Activated naive CD8-positive, alpha-beta T cell (primary cell): ENCODE measurements around the gene THBS1.

Source experiments
- H3K27ac Mint-ChIP-seq: one replicate; pipeline ENCODE4 v1.8.0; 2021; ENCODE audit warnings: mixed read lengths
- H3K27me3 Mint-ChIP-seq: one replicate; pipeline ENCODE4 v1.8.0; 2021; ENCODE audit warnings: mixed read lengths
- H3K36me3 Mint-ChIP-seq: one replicate; pipeline ENCODE4 v1.8.0; 2021; ENCODE audit warnings: mixed read lengths
- H3K4me1 Mint-ChIP-seq: one replicate; pipeline ENCODE4 v1.8.0; 2021; ENCODE audit warnings: low read depth, mixed read lengths
- H3K4me3 Mint-ChIP-seq: one replicate; pipeline ENCODE4 v1.8.0; 2021; ENCODE audit warnings: mild to moderate bottlenecking, mixed read lengths
- H3K9me3 Mint-ChIP-seq: one replicate; pipeline ENCODE4 v1.8.0; 2021; ENCODE audit warnings: low read depth, mixed read lengths

THBS1 gene

DNA sequence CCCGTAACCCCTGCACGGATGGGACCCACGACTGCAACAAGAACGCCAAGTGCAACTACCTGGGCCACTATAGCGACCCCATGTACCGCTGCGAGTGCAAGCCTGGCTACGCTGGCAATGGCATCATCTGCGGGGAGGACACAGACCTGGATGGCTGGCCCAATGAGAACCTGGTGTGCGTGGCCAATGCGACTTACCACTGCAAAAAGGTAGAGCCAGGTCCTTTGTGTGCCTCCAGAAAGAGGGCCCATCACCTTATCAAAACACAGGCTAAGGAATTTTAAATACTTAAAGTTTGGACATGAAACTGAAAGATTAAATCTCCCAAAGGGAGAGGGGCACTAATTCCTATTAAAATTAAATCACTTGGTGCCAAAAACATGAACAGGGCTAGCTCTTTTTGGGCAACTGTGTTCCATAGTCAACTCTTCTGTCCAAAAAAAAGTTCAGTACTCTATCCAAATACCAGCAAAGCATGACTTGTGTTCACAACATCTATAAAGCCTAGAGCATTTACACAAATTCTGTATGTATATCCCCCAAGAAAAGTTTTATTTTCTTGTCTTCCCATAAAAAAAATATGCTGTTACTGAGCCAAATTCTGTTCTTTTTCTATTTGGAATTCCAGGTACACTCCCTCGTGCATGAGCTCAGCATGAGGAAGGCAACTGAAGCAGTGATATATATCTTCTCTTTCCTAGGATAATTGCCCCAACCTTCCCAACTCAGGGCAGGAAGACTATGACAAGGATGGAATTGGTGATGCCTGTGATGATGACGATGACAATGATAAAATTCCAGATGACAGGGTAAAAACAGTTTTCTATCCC is 9.2 kb downstream of the THBS1 start:
- H3K27me3 Mint-ChIP-seq = peaks cover 1% of the 10 kb centered on the region
- H3K4me3 Mint-ChIP-seq = no peak overlapping the region
- H3K36me3 Mint-ChIP-seq = no peaks in the 10 kb centered on the region
- H3K27ac Mint-ChIP-seq = no peak overlapping the region
- no peaks in the 10 kb centered on the region for H3K9me3 Mint-ChIP-seq
- H3K4me1 Mint-ChIP-seq = peaks cover 2% of the 10 kb centered on the region

DNA sequence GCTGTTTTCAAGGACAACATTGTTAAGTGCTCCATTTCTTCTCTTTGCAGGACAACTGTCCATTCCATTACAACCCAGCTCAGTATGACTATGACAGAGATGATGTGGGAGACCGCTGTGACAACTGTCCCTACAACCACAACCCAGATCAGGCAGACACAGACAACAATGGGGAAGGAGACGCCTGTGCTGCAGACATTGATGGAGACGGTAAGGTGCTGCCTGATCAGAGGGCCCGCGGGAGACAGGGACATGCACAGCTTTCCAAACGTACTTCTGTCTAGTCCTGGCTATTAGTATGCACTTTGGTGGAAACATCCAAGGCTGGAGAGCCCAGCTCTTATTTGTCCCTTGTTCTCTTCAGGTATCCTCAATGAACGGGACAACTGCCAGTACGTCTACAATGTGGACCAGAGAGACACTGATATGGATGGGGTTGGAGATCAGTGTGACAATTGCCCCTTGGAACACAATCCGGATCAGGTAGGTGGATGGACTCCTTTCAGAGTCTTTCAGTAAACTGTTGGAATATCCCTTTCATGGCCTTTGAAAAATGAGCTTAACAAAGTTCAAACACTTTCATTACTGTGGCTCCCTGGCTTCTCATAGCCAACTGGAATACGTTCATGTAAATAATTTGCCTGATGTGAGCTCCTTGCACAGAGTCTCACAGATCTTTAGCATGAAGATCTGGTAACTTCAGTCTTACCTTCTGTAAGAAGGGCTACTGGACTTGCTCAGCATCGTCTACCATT is 10.4 kb downstream of the THBS1 start:
- H3K27me3 Mint-ChIP-seq = peaks cover 1% of the 10 kb centered on the region
- no peak overlapping the region for H3K4me3 Mint-ChIP-seq
- no peaks in the 10 kb centered on the region for H3K9me3 Mint-ChIP-seq
- peaks cover 2% of the 10 kb centered on the region for H3K4me1 Mint-ChIP-seq
- H3K27ac Mint-ChIP-seq = no peak overlapping the region
- no peaks in the 10 kb centered on the region for H3K36me3 Mint-ChIP-seq

DNA sequence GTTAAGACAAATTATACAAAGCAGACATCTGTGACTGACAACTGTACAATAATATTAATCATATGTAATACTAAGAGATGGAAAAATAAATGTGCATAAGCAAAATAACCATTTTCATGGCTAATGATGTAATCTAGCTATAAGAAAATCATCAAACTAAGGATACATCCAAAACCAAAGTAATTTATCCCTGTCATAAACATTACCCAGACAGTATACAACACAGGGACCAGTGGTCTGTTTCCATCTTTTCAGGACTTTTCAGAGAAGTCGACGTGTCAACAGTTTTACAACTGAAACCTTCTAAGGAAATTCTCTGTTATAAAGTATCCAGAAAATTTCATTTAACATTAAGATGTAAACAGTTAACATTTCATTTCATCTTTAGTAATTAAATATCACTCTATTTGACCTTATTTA is 11.0 kb downstream of the THBS1 start:
- H3K4me1 Mint-ChIP-seq = peaks cover 2% of the 10 kb centered on the region
- no peaks in the 10 kb centered on the region for H3K36me3 Mint-ChIP-seq
- H3K4me3 Mint-ChIP-seq = no peak overlapping the region
- H3K27ac Mint-ChIP-seq = no peak overlapping the region
- no peaks in the 10 kb centered on the region for H3K9me3 Mint-ChIP-seq
- H3K27me3 Mint-ChIP-seq = peaks cover 1% of the 10 kb centered on the region

DNA sequence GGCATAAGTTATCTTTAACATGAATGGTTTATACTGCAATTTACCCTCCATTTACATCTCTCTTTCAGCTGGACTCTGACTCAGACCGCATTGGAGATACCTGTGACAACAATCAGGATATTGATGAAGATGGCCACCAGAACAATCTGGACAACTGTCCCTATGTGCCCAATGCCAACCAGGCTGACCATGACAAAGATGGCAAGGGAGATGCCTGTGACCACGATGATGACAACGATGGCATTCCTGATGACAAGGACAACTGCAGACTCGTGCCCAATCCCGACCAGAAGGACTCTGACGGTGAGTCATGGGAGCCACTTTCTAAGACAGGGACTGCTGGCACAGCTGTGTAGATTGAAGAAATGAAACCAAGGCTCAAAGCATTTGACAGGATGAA is 11.6 kb downstream of the THBS1 start:
- H3K4me3 Mint-ChIP-seq = no peak overlapping the region
- H3K27me3 Mint-ChIP-seq = peaks cover 1% of the 10 kb centered on the region
- H3K36me3 Mint-ChIP-seq = no peaks in the 10 kb centered on the region
- peaks cover 2% of the 10 kb centered on the region for H3K4me1 Mint-ChIP-seq
- H3K27ac Mint-ChIP-seq = no peak overlapping the region
- H3K9me3 Mint-ChIP-seq = no peaks in the 10 kb centered on the region

DNA sequence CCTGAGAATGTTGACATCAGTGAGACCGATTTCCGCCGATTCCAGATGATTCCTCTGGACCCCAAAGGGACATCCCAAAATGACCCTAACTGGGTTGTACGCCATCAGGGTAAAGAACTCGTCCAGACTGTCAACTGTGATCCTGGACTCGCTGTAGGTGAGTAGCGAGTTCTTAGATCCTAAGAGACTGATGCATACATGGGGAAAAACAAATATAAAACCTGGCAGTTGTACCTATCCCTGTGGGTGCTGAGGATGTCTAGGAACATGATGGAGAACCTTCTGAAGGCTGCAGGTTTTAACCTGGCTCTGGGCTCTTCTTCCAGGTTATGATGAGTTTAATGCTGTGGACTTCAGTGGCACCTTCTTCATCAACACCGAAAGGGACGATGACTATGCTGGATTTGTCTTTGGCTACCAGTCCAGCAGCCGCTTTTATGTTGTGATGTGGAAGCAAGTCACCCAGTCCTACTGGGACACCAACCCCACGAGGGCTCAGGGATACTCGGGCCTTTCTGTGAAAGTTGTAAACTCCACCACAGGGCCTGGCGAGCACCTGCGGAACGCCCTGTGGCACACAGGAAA is 12.3 kb downstream of the THBS1 start:
- H3K4me1 Mint-ChIP-seq = peaks cover 2% of the 10 kb centered on the region
- H3K27ac Mint-ChIP-seq = no peak overlapping the region
- no peaks in the 10 kb centered on the region for H3K36me3 Mint-ChIP-seq

DNA sequence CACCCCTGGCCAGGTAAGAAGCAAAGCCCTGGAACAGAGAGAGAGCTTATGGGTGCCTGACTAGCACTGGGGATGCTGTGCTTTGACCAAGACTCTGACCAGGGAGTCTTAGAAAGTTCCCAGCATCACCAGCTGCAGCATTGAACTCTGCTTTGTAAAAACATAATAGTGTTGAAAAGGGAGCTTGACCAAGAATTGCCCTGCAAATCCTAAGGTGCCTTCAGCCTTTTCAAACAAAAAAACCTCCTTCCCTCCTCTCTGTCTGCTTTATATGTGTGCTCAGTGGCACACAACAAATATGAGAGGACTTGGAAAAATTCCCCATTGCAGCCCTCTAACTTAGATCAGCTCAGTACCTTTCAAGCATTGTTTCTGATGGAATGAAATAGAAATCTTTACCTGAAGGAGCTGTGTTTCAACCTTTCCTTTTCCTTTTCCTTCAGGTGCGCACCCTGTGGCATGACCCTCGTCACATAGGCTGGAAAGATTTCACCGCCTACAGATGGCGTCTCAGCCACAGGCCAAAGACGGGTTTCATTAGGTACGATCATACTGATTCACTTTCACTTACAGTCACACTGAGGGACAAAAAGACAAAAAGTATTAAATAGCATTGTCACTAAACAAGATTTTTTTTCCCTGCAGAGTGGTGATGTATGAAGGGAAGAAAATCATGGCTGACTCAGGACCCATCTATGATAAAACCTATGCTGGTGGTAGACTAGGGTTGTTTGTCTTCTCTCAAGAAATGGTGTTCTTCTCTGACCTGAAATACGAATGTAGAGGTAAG is 13.0 kb downstream of the THBS1 start:
- H3K27ac Mint-ChIP-seq = no peak overlapping the region
- peaks cover 1% of the 10 kb centered on the region for H3K27me3 Mint-ChIP-seq
- no peaks in the 10 kb centered on the region for H3K36me3 Mint-ChIP-seq
- peaks cover 2% of the 10 kb centered on the region for H3K4me1 Mint-ChIP-seq
- H3K4me3 Mint-ChIP-seq = no peak overlapping the region
- H3K9me3 Mint-ChIP-seq = no peaks in the 10 kb centered on the region

More for the DNA sequence above, 12.3 kb downstream of the THBS1 start:
- Mint-ChIP-seq H3K9me3 (no peaks in the 10 kb centered on the region), H3K4me3 (no peak overlapping the region), H3K27me3 (peaks cover 1% of the 10 kb centered on the region)

DNA sequence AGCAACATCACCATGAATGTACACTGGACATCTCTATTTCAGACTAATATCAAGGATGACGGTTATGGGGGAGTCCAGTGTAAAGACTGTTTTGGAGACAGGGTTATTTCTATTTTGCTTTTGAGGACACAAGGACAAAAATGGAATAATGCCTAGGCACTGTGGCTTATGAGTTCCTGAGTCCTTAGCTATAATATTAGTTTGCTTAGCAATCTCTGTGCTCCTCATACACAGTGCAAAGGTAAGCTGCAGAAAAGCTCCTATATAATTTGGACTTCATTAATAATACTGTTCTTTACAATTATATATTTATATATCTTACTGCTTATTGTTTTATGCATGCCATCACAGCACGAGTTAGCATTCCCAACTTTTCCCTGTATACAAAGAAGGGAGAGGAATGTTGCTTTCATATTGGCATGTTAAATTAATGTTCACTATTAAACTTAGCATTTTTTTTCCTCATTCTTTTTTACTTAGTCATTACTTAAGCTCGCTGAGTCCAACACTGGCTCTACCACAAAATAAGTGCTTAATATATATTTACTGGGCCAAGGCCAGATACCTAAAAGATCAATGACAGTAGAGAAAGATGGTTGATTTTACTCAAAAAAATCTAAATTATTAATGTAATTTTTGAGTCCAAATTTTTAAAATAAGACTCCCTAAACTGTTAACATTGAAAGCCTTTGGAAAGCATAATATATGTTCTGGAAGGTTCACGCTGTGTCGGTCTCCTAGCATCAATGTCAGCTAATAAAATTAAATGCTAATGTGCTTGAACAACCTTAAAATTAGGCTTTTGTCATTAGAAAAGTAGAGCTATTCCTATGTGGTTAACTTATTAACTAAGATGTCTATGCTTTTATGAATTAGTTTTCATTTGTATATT is 13.8 kb downstream of the THBS1 start:
- Mint-ChIP-seq H3K4me1 (peaks cover 2% of the 10 kb centered on the region), H3K27ac (no peak overlapping the region), H3K9me3 (no peaks in the 10 kb centered on the region), H3K27me3 (peaks cover 3% of the 10 kb centered on the region), H3K4me3 (no peak overlapping the region), H3K36me3 (no peaks in the 10 kb centered on the region)

DNA sequence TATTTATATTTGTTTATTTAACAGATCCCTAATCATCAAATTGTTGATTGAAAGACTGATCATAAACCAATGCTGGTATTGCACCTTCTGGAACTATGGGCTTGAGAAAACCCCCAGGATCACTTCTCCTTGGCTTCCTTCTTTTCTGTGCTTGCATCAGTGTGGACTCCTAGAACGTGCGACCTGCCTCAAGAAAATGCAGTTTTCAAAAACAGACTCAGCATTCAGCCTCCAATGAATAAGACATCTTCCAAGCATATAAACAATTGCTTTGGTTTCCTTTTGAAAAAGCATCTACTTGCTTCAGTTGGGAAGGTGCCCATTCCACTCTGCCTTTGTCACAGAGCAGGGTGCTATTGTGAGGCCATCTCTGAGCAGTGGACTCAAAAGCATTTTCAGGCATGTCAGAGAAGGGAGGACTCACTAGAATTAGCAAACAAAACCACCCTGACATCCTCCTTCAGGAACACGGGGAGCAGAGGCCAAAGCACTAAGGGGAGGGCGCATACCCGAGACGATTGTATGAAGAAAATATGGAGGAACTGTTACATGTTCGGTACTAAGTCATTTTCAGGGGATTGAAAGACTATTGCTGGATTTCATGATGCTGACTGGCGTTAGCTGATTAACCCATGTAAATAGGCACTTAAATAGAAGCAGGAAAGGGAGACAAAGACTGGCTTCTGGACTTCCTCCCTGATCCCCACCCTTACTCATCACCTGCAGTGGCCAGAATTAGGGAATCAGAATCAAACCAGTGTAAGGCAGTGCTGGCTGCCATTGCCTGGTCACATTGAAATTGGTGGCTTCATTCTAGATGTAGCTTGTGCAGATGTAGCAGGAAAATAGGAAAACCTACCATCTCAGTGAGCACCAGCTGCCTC is 14.7 kb downstream of the THBS1 start:
- H3K4me3 Mint-ChIP-seq = no peak overlapping the region
- peaks cover 4% of the 10 kb centered on the region for H3K27me3 Mint-ChIP-seq
- H3K27ac Mint-ChIP-seq = no peak overlapping the region
- no peaks in the 10 kb centered on the region for H3K36me3 Mint-ChIP-seq
- H3K9me3 Mint-ChIP-seq = no peaks in the 10 kb centered on the region
- peaks cover 2% of the 10 kb centered on the region for H3K4me1 Mint-ChIP-seq

DNA sequence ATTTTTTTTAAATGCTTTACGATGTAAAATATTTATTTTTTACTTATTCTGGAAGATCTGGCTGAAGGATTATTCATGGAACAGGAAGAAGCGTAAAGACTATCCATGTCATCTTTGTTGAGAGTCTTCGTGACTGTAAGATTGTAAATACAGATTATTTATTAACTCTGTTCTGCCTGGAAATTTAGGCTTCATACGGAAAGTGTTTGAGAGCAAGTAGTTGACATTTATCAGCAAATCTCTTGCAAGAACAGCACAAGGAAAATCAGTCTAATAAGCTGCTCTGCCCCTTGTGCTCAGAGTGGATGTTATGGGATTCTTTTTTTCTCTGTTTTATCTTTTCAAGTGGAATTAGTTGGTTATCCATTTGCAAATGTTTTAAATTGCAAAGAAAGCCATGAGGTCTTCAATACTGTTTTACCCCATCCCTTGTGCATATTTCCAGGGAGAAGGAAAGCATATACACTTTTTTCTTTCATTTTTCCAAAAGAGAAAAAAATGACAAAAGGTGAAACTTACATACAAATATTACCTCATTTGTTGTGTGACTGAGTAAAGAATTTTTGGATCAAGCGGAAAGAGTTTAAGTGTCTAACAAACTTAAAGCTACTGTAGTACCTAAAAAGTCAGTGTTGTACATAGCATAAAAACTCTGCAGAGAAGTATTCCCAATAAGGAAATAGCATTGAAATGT is 15.6 kb downstream of the THBS1 start:
- no peaks in the 10 kb centered on the region for H3K36me3 Mint-ChIP-seq
- no peak overlapping the region for H3K27ac Mint-ChIP-seq
- H3K27me3 Mint-ChIP-seq = peaks cover 4% of the 10 kb centered on the region
- H3K4me3 Mint-ChIP-seq = no peak overlapping the region
- peaks cover 2% of the 10 kb centered on the region for H3K4me1 Mint-ChIP-seq
- H3K9me3 Mint-ChIP-seq = no peaks in the 10 kb centered on the region

DNA sequence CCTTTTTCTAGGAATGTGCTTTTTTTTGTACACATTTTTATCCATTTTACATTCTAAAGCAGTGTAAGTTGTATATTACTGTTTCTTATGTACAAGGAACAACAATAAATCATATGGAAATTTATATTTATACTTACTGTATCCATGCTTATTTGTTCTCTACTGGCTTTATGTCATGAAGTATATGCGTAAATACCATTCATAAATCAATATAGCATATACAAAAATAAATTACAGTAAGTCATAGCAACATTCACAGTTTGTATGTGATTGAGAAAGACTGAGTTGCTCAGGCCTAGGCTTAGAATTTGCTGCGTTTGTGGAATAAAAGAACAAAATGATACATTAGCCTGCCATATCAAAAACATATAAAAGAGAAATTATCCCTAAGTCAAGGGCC is 16.5 kb downstream of the THBS1 start:
- no peak overlapping the region for H3K4me3 Mint-ChIP-seq
- no peaks in the 10 kb centered on the region for H3K36me3 Mint-ChIP-seq
- no peaks in the 10 kb centered on the region for H3K9me3 Mint-ChIP-seq
- H3K27me3 Mint-ChIP-seq = peaks cover 4% of the 10 kb centered on the region
- H3K4me1 Mint-ChIP-seq = peaks cover 2% of the 10 kb centered on the region
- H3K27ac Mint-ChIP-seq = no peak overlapping the region

DNA sequence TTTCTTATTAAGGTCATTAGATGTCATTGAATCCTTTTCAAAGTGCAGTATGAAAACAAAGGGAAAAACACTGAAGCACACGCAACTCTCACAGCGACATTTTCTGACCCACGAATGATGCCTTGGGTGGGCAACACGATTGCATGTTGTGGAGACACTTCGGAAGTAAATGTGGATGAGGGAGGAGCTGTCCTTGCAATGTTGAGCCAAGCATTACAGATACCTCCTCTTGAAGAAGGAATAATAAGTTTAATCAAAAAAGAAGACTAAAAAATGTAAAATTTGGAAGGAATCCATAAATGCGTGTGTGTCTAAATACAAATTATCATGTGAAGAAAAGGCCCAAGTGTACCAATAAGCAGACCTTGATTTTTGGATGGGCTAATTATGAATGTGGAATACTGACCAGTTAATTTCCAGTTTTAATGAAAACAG is 16.9 kb downstream of the THBS1 start:
- H3K27ac Mint-ChIP-seq = no peak overlapping the region
- H3K4me1 Mint-ChIP-seq = peaks cover 2% of the 10 kb centered on the region
- H3K4me3 Mint-ChIP-seq = no peak overlapping the region
- H3K36me3 Mint-ChIP-seq = no peaks in the 10 kb centered on the region
- H3K27me3 Mint-ChIP-seq = peaks cover 2% of the 10 kb centered on the region
- no peaks in the 10 kb centered on the region for H3K9me3 Mint-ChIP-seq

DNA sequence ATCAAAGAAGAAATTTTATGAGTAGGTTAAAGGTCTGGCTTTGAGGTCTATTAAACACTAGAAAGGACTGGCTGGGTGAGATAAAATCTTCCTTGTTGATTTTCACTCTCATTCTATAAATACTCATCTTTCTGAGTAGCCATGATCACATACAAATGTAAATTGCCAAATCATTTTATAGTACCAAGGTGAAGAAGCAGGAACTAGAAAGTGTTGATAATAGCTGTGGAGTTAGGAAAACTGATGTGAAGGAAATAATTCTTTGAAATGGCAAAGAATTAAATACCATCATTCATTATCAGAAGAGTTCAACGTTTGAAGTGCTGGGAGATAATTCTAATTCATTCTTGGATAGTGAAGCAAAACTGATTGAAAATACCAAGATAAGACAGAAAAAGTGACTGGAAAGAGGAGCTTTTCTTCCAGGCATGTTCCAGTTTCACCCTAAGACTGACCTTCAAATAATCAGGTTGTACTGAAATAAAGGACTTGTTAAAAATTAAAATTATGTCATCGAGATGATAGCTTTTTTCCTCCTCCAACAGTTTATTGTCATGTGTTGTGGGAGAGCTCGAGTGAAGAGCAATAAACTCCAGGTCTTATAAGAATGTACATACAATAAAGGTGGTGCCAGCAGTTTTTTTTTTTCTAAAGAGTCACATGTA is 17.4 kb downstream of the THBS1 start:
- Mint-ChIP-seq H3K36me3 (no peaks in the 10 kb centered on the region), H3K9me3 (no peaks in the 10 kb centered on the region), H3K27me3 (peaks cover 2% of the 10 kb centered on the region), H3K4me1 (peaks cover 2% of the 10 kb centered on the region), H3K27ac (no peak overlapping the region), H3K4me3 (no peak overlapping the region)
